B cell (primary cell): ENCODE data around the gene NAALADL1. TPM values are rescaled to one million over a fixed set of nuclear protein-coding genes. Genes with fewer than 3 reads are reported as not detected.

ENCODE experiments used
- ATAC-seq: fragments of 200-7000 bp; cut with Tn5 transposase; one replicate; pipeline ENCODE4 v1.10.0; 2021; ENCODE audit warnings: low read depth, mild to moderate bottlenecking, moderate number of reproducible peaks, moderate library complexity
- CTCF ChIA-PET: fragments of 350-600 bp; sonication (Branson Sonifier 250); formaldehyde crosslinking; loops from one replicate; lab custom pipeline; 2021; ENCODE audit warnings: antibody characterized with exemption, inconsistent platforms; lab: Charles Lee
- POLR2A ChIA-PET: fragments of 350-600 bp; sonication (Branson Sonifier 250); formaldehyde crosslinking; loops from one replicate; lab custom pipeline; 2021; ENCODE audit warnings: antibody characterized with exemption; lab: Charles Lee
- DNase-seq: peaks from one replicate; pipeline ENCODE4 v3.0.0; 2013
- H2AFZ ChIP-seq: 2 replicates; pipeline ENCODE4 v1.6.1; 2012; ENCODE audit warnings: mild to moderate bottlenecking, low read depth, low read length; ENCODE audit not compliant: insufficient read depth, poor library complexity, severe bottlenecking
- H3K27ac ChIP-seq, 2 donors: 1 replicate in 1 of 2; 2 replicates in 1 of 2; pipeline ENCODE4 v1.5.1; 2012 to 2013; ENCODE audit warnings: low read length in 2 of 2, mild to moderate bottlenecking in 2 of 2, moderate library complexity in 1 of 2
- H3K27me3 ChIP-seq, 4 experiments: fragments of 200-600 bp in 1 of 4; sonication (generic) in 1 of 4; replicated peaks in 1 of 4; 1 replicate in 2 of 4; 2 replicates in 2 of 4; pipeline versions ENCODE4 v1.6.1 to v1.7.0; 2013 to 2016; ENCODE audit warnings: low read length in 3 of 4, mild to moderate bottlenecking in 2 of 4, mixed read lengths in 1 of 4, moderate library complexity in 1 of 4; ENCODE audit not compliant: insufficient read depth in 4 of 4, control insufficient read depth in 3 of 4; ENCODE audit errors: control extremely low read depth in 1 of 4
- H3K36me3 ChIP-seq, 2 experiments: replicated peaks in 1 of 2; 1 replicate in 1 of 2; 2 replicates in 1 of 2; pipeline versions ENCODE4 v1.6.1 to v1.7.1; 2013; ENCODE audit warnings: low read length in 1 of 2; ENCODE audit not compliant: insufficient read depth in 2 of 2, control insufficient read depth in 1 of 2; ENCODE audit errors: control extremely low read depth in 1 of 2, extremely low read depth in 1 of 2
- H3K4me1 ChIP-seq, 2 donors: fragments of 200-600 bp in 1 of 2; sonication (generic) in 1 of 2; 1 replicate in 1 of 2; 2 replicates in 1 of 2; pipeline versions ENCODE4 v1.5.1 to v1.6.1; 2013 to 2017; ENCODE audit warnings: low read length in 2 of 2; ENCODE audit not compliant: control insufficient read depth in 2 of 2, insufficient read depth in 2 of 2
- H3K4me2 ChIP-seq: replicated peaks from 2 replicates; pipeline ENCODE3; 2012; ENCODE audit warnings: mild to moderate bottlenecking, low read depth, low read length; ENCODE audit not compliant: poor library complexity, severe bottlenecking
- H3K4me3 ChIP-seq, 5 experiments: fragments of 200-600 bp in 1 of 5; sonication (generic) in 1 of 5; 1 replicate in 3 of 5; 2 replicates in 2 of 5; pipeline versions ENCODE4 v1.5.1 to v1.7.0; 2011 to 2016; ENCODE audit warnings: low read length in 4 of 5, mild to moderate bottlenecking in 4 of 5, low read depth in 2 of 5, control low read depth in 1 of 5, moderate library complexity in 1 of 5; ENCODE audit not compliant: insufficient read depth in 1 of 5; ENCODE audit errors: control extremely low read depth in 1 of 5, extremely low read depth in 1 of 5
- H3K79me2 ChIP-seq: fragments of 200-600 bp; sonication (generic); one replicate; pipeline ENCODE4 v1.6.0; 2016; ENCODE audit warnings: low read length; ENCODE audit not compliant: control insufficient read depth, insufficient read depth
- H3K9ac ChIP-seq: fragments of 200-600 bp; sonication (generic); 2 replicates; pipeline ENCODE4 v1.6.1; 2017; ENCODE audit warnings: mild to moderate bottlenecking, low read length, moderate library complexity
- H3K9me3 ChIP-seq, 3 donors: one replicate each; pipeline versions ENCODE4 v1.6.1 to v1.7.1; 2013; ENCODE audit warnings: low read length in 2 of 3; ENCODE audit not compliant: control insufficient read depth in 2 of 3, insufficient read depth in 1 of 3; ENCODE audit errors: control extremely low read depth in 1 of 3
- H4K20me1 ChIP-seq: 2 replicates; pipeline ENCODE4 v1.6.0; 2012; ENCODE audit warnings: mild to moderate bottlenecking, low read length; ENCODE audit not compliant: insufficient read depth, control insufficient read depth, poor library complexity, severe bottlenecking
- H3K27ac Mint-ChIP-seq: one replicate; pipeline ENCODE4 v1.8.0; 2021; ENCODE audit warnings: mixed read lengths
- H3K27me3 Mint-ChIP-seq: one replicate; pipeline ENCODE4 v1.8.0; 2021; ENCODE audit warnings: mixed read lengths
- H3K4me1 Mint-ChIP-seq: one replicate; pipeline ENCODE4 v1.8.0; 2021; ENCODE audit warnings: mixed read lengths
- H3K4me3 Mint-ChIP-seq: one replicate; pipeline ENCODE4 v1.8.0; 2021; ENCODE audit warnings: mixed read lengths
- H3K9me3 Mint-ChIP-seq: one replicate; pipeline ENCODE4 v1.8.0; 2022; ENCODE audit warnings: mixed read lengths; ENCODE audit not compliant: insufficient read depth
- EZH2 ChIP-seq: IDR thresholded peaks from 2 replicates; pipeline ENCODE4 v1.6.1; 2012; ENCODE audit warnings: borderline replicate concordance, low read depth, mild to moderate bottlenecking, moderate library complexity, low read length; ENCODE audit not compliant: insufficient read depth, poor library complexity, severe bottlenecking
- WGBS: methylation state at CpG from one replicate; pipeline ENCODE4 v1.1.5; 2013; ENCODE audit warnings: missing lambda C conversion rate; ENCODE audit not compliant: insufficient coverage; 5-methylcytosine and 5-hydroxymethylcytosine counted together
- intact Hi-C: fragments of 100-400 bp; cut with micrococcal nuclease; formaldehyde crosslinking; loops from one replicate; pipeline ENCODE4 v1.10.0; 2022
- polyA plus RNA-seq: library from polyadenylated mRNA; depleted of rRNA; stranded (reverse); fragments of >200 nt; gene quantifications from 2 replicates; pipeline ENCODE4 v1.2.3, GENCODE V29; 2012
- total RNA-seq, 2 donors: library from RNA; stranded (reverse); fragments of 120-200 nt in 1 of 2; gene quantifications; 1 replicate in 1 of 2; 2 replicates in 1 of 2; pipeline versions ENCODE4 v1.2.3 to v1.2.4, GENCODE V29; 2013 to 2022
- TF ChIP-seq, protein P1 (sequence below): fragments of 200-600 bp; IDR thresholded peaks from one replicate; pipeline ENCODE4 v1.8.0; 2022; ENCODE audit warnings: antibody characterized with exemption, mild to moderate bottlenecking

NAALADL1 gene
- total and polyA plus RNA-seq, 2 donors (not counting 1 experiment from before 2014, with no cell fraction given), result 23.0 to 40.2 TPM

DNA sequence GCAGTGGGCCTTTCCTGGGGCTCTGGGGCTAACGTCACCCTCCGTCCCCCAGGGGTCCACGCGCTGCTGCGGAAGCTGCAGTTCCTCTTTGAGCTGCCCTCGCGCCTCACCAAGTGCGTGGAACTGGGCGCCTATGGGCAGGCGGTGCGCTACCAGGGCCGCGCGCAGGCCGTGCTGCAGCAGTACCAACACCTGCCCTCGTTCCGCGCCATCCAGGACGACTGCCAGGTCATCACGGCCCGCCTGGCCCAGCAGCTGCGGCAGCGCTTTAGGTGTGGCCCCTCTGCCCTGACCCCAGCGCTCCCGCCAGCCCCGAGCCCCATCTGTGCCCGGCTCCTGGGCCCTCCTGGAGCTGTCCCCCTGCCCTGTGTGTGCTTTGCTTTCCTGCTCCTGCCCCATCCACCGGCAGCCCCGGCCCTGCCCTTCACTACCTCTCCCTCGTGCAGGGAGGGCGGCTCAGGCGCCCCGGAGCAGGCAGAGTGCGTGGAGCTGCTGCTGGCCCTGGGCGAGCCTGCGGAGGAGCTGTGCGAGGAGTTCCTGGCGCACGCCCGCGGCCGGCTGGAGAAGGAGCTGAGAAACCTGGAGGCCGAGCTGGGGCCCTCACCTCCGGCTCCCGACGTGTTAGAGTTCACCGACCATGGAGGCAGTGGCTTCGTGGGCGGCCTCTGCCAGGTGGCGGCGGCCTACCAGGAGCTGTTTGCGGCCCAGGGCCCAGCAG lies 49.6 kb upstream of the NAALADL1 start:
- H3K9ac ChIP-seq, result no peak overlapping the region
- H3K9me3 ChIP-seq, result no peaks in the 10 kb centered on the region
- no peaks in the 10 kb centered on the region for H3K27me3 ChIP-seq
- H3K4me1 Mint-ChIP-seq, result peaks cover 30% of the 10 kb centered on the region
- H3K4me3 ChIP-seq, result no peak overlapping the region
- WGBS, result 97% methylated on average over 52 of the region's 52 CpGs
- peaks cover 14 to 27% of the 10 kb centered on the region in 2 donors for H3K4me1 ChIP-seq
- no peak for DNase-seq
- H3K4me3 Mint-ChIP-seq, result no peak overlapping the region
- H2AFZ ChIP-seq, result no peak overlapping the region
- intact Hi-C loops, result no loop called here
- POLR2A ChIA-PET, result interaction anchor here (1.0 kb wide), 1 partner anchor 10 kb away, joined by 4 read pairs; the partner anchor contains the start of gene ZNHIT2
- H3K27me3 Mint-ChIP-seq, result no peaks in the 10 kb centered on the region
- H3K79me2 ChIP-seq, result peaks cover 44% of the 10 kb centered on the region
- H3K9me3 Mint-ChIP-seq, result no peaks in the 10 kb centered on the region
- CTCF ChIA-PET, result interaction anchor here (1.3 to 7.7 kb wide), 5 partner anchors 10 to 158 kb away, joined by 4 to 118 read pairs (median 47); partner anchors contain the start of genes CAPN1, FAU, MRPL49 and VPS51
- H3K27ac ChIP-seq, result no peak overlapping the region
- H3K36me3 ChIP-seq, result peaks cover 0 to 40% of the 10 kb centered on the region in 2 experiments
- peaks cover 35% of the 10 kb centered on the region for H4K20me1 ChIP-seq
- no peak overlapping the region for H3K27ac Mint-ChIP-seq
- H3K4me2 ChIP-seq, result no peak overlapping the region
- ATAC-seq, result no peak
- TF ChIP-seq EZH2, result no peak
- TF ChIP-seq, protein P1, sequence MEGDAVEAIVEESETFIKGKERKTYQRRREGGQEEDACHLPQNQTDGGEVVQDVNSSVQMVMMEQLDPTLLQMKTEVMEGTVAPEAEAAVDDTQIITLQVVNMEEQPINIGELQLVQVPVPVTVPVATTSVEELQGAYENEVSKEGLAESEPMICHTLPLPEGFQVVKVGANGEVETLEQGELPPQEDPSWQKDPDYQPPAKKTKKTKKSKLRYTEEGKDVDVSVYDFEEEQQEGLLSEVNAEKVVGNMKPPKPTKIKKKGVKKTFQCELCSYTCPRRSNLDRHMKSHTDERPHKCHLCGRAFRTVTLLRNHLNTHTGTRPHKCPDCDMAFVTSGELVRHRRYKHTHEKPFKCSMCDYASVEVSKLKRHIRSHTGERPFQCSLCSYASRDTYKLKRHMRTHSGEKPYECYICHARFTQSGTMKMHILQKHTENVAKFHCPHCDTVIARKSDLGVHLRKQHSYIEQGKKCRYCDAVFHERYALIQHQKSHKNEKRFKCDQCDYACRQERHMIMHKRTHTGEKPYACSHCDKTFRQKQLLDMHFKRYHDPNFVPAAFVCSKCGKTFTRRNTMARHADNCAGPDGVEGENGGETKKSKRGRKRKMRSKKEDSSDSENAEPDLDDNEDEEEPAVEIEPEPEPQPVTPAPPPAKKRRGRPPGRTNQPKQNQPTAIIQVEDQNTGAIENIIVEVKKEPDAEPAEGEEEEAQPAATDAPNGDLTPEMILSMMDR, result no peak

DNA sequence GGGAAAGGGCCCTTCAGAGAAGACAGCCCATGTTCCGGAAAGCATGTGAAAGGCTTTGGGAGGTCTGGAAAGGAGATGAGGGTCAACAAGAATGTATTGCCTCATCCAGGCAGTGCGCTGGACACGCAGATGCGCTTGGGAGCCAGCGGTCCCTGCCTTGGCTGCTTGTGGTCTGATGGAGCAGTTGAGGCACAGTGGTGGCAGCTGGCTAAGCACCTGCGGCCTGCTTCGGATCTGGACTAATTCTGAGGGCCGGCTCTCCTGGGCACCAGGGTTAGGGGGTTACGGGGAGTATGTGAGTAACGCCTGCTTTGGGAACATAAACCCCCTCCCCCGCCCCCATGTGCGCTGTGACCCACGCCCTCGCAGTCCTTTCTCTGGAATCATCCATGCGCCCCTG lies 48.7 kb upstream of the NAALADL1 start:
- Histone ChIP-seq H3K36me3 (peaks cover 0 to 46% of the 10 kb centered on the region in 2 experiments), H3K4me1 (peaks cover 12 to 22% of the 10 kb centered on the region in 2 donors), H3K4me3 (no peak overlapping the region), H2AFZ (no peak overlapping the region), H3K9me3 (no peaks in the 10 kb centered on the region), H3K27ac (no peak overlapping the region), H3K79me2 (peaks cover 48% of the 10 kb centered on the region), H4K20me1 (peaks cover 39% of the 10 kb centered on the region), H3K27me3 (no peaks in the 10 kb centered on the region), H3K9ac (no peak overlapping the region), H3K4me2 (no peak overlapping the region)
- H3K9me3 Mint-ChIP-seq, result no peaks in the 10 kb centered on the region
- TF ChIP-seq, protein P1, result no peak
- TF ChIP-seq EZH2, result no peak
- peaks cover 24% of the 10 kb centered on the region for H3K4me1 Mint-ChIP-seq
- no peak for DNase-seq
- ATAC-seq, result no peak
- CTCF ChIA-PET, result interaction anchor here (7.6 to 7.7 kb wide), 2 partner anchors 9 to 74 kb away, joined by 96 to 118 read pairs; partner anchors contain the start of genes CAPN1 and VPS51
- 98% methylated on average over 8 of the region's 15 CpGs for WGBS
- H3K27me3 Mint-ChIP-seq, result no peaks in the 10 kb centered on the region
- H3K27ac Mint-ChIP-seq, result no peak overlapping the region
- POLR2A ChIA-PET, result no interaction called here
- no peak overlapping the region for H3K4me3 Mint-ChIP-seq
- intact Hi-C loops, result no loop called here
